Mononuclear cell (primary cell): ENCODE measurements around the gene NET1. TPM values are rescaled to one million over a fixed set of nuclear protein-coding genes. Genes with fewer than 3 reads are reported as not detected.

Experiments used
- H3K27me3 ChIP-seq: 2 replicates; pipeline ENCODE4 v1.6.0; 2011; ENCODE audit warnings: low read length, control low read depth; ENCODE audit not compliant: insufficient read depth
- H3K4me1 ChIP-seq: 2 replicates; pipeline ENCODE4 v1.5.1; 2011; ENCODE audit warnings: mild to moderate bottlenecking, low read length, control low read depth; ENCODE audit not compliant: insufficient read depth
- H3K4me3 ChIP-seq: 2 replicates; pipeline ENCODE4 v1.5.1; 2011; ENCODE audit warnings: mild to moderate bottlenecking, low read length, moderate library complexity
- H3K9me3 ChIP-seq: 2 replicates; pipeline ENCODE4 v1.5.1; 2011; ENCODE audit warnings: low read depth, mild to moderate bottlenecking, control low read depth, low read length
- total RNA-seq: library from RNA; depleted of rRNA; stranded (reverse); fragments of >200 nt; gene quantifications from one replicate; pipeline ENCODE4 v1.2.3, GENCODE V29; 2012

NET1 gene
- total RNA-seq, 1 donor: 24.6 TPM

DNA sequence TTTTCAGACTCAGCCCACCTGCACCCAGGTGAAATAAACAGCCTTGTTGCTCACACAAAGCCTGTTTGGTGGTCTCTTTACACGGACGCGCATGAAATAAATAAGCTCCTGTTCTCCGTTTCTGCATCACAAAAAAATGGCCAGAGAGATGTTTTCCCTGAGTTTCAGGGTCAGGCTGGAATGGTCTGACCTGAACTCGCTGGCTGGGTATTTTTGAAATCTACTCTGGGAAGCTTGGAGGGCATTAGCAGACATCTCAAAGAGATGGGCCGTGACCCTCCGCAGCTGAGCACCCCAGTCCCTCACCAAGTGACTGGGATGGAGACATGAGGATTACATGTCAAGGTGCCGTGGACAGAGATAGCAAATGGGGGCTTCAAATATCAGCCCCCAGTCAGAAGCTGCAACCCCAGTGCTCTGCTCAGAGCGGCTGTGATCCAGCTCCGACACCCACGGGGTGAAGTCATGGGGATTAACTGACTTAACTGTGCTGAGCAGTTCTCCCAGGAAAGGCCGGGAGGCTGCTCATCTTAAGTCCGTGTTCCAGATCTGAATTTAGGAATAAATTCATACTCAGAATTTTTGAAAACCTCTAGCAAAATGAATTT, 64.7 kb downstream of the NET1 start:
- Histone ChIP-seq H3K9me3 (no peaks in the 10 kb centered on the region), H3K27me3 (no peaks in the 10 kb centered on the region), H3K4me3 (no peak overlapping the region), H3K4me1 (no peaks in the 10 kb centered on the region)

DNA sequence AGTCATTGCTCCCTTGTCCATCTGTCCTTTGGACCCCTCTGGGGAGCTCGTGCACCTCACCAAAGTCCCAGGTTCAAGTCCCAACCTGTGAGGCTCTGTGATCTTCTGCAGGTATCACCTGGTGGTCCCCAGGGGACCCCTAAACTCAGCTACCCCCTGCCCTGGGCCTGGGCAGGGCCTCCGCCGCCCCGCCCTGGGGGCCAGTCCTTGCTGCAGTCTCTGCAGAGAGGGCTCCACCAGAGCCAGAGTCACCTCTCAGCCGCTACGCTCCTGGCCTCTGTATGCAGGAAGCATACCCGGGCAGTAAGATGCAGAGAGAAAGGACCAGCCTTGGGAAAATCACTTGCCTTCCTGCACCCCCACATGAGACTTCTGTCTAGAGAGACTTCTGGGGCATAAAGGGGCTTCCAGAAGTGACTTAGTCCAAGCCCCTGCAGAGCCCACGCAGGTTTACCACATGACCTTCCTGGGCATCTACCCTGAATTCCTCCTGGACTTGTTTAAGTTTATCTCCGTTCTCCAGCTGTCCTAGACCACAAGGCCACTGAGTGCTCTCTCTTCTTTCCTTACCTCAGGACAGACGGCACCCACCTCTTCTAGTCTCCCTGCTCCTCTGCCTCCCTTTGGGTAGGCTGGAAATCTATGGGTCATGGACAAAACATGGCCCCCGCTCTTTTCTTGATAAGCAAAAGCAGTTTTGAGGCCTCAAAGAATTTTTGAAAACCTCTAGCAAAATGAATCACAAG, 65.8 kb downstream of the NET1 start:
- H3K4me3 ChIP-seq: no peak overlapping the region
- H3K4me1 ChIP-seq: no peaks in the 10 kb centered on the region
- no peaks in the 10 kb centered on the region for H3K27me3 ChIP-seq
- H3K9me3 ChIP-seq: no peaks in the 10 kb centered on the region

DNA sequence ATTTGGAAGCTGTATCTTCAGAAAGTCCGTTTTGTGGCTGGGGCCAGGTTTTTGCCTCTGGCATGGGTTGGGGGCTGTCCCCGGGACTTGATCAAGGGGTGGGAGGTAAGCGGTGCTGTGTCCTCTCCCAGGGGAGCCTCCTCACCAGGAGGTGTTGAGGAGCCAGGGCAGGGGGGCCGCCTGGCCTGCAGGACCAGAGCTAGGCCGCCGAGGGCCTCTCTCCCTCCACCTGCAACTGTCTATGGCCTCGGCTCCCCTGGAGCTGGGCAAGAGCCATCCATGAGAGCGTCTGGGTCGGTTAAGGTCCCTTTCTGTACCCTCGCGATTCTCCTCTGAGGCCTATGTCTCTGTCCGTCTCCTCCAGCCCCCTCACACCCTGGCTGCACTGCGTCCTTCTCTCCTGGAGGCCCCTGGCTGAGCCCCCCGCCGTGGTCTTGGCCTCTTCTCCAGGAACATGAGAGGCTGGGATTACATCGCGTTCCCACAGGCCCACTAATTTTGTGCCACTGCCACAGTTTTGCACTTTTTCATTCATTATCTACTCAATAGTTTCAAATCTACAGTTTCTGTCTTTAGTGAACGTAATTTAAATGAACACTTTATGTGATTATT, 66.4 kb downstream of the NET1 start:
- Histone ChIP-seq H3K9me3 (no peaks in the 10 kb centered on the region), H3K4me3 (no peak overlapping the region), H3K4me1 (no peaks in the 10 kb centered on the region), H3K27me3 (no peaks in the 10 kb centered on the region)

DNA sequence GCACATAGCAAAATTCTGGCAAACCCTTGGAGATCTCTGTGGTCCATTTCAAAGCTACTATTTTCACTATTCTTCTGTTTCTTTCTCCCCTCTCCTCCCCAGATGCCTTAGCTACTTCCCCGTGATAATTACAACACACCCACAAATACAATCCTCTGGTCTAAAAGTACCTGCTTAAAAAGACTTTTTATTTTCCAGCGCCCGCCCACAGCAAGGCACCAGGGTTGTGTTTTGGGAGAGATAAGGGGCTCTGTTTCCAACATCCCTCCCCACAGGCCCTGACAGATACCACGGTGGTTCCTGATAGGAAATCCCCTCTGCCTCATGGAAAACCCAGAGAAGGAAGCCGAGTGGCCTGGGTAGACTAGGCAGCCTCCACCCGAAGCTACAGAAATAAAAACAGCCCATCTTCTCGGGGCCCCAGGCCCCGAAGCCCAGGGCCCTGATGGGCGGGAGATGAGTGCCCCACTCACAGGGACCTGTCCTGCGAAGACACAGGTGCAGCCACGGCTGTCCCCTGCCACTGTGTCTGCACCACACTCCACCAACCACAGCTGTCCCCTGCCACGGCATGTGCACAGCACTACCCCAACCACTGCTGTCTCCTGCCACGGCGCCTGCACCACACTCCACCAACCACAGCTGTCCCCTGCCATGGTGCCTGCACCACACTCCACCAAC, 67.3 kb downstream of the NET1 start:
- Histone ChIP-seq H3K27me3 (no peaks in the 10 kb centered on the region), H3K9me3 (no peaks in the 10 kb centered on the region), H3K4me1 (no peaks in the 10 kb centered on the region), H3K4me3 (no peak overlapping the region)

DNA sequence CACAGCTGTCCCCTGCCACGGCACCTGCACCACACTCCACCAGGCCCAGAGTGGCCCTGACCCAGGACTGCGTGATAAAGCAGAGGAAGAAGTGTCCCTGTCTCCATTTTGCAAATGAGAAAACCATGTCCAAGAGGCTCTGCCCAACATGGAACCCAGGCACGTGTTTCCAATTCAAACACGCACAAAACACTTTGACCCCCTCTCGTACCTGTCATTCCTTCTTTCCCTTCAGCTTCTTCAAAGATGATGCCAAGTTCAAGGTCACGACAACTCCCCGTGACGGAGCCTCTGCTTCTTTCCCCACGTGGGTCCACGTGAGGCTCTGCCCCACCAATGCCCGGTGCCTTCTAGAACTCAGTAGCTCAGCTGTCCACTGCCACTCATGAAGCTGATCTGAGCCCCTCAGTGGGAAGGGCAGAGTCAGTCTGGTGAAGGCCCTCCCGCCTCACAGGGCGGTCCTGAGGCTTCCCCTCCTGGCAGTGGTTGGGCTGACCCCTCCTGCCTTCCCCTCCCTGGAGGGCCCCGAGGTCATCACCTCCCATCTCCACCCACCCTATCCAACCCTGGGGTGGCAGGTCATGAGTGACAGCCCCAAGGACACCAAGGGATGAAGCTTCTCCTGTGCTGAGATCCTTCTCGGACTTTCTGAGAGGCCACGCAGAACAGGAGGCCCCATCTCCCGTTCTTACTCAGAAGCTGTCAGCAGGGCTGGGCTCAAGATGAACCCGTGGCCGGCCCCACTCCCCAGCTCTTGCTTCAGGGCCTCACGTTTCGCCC, 68.0 kb downstream of the NET1 start:
- H3K4me3 ChIP-seq: no peak overlapping the region
- H3K9me3 ChIP-seq: no peaks in the 10 kb centered on the region
- H3K4me1 ChIP-seq: no peaks in the 10 kb centered on the region
- H3K27me3 ChIP-seq: no peaks in the 10 kb centered on the region

DNA sequence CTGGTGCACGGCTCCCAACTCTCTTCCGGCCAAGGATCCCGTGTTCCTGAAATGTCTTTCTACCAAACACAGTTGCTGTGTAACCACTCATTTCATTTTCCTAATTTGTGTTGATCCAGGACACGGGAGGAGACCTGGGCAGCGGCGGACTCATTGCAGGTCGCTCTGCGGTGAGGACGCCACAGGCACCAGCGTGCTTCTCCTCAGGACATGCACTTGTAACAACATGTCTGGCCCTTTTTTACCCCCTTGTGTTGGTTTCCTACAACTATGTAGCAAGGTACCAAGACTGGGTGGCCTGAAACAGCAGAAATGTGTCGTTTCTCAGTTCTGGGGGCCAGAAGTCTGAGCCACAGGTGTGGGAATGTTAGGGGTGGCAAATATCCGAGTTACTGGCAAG, 68.8 kb downstream of the NET1 start:
- Histone ChIP-seq H3K9me3 (no peaks in the 10 kb centered on the region), H3K4me3 (no peak overlapping the region), H3K27me3 (no peaks in the 10 kb centered on the region), H3K4me1 (no peaks in the 10 kb centered on the region)

DNA sequence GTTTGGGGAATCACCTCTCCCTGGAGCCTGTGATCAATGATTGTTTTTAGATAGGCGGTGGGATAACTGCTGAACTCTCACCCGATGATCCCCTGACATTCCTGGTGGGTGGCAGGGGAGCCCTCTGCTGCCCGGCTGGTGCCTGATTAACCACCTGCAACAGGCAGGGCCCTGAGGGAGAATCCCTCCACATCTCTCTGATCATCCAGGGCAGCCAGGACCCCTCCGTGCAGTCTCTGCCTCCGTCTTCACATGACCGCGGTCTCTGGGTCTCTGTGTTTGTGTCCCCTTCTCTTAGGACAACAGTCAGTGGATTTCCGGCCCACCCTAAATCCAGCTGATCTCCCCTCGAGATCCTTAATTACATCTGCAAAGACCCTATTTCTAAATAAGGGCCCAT, 69.7 kb downstream of the NET1 start:
- no peak overlapping the region for H3K4me3 ChIP-seq
- H3K4me1 ChIP-seq: no peaks in the 10 kb centered on the region

DNA sequence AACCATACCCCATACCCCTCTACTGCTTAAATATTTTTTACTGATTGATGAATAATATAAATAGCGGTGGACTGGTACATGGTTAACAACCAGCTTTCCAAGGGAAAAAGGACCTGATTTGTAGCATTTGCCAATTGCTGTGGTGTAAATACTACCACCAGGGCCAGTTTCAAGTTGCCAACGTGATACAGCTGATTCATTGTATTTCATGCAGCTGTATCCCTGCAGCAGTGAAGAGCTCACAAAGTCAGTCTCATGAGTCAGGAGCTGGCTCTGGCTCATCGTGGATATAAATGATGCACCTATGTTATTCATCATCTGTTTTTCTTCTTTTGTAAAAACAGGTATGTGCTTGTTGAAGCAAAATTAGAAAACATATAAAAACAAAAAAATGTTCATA, 71.8 kb downstream of the NET1 start:
- H3K9me3 ChIP-seq: no peaks in the 10 kb centered on the region
- H3K27me3 ChIP-seq: no peaks in the 10 kb centered on the region
- H3K4me1 ChIP-seq: no peaks in the 10 kb centered on the region
- no peak overlapping the region for H3K4me3 ChIP-seq

More for the DNA sequence above, 69.7 kb downstream of the NET1 start:
- H3K27me3 ChIP-seq: no peaks in the 10 kb centered on the region
- no peaks in the 10 kb centered on the region for H3K9me3 ChIP-seq

DNA sequence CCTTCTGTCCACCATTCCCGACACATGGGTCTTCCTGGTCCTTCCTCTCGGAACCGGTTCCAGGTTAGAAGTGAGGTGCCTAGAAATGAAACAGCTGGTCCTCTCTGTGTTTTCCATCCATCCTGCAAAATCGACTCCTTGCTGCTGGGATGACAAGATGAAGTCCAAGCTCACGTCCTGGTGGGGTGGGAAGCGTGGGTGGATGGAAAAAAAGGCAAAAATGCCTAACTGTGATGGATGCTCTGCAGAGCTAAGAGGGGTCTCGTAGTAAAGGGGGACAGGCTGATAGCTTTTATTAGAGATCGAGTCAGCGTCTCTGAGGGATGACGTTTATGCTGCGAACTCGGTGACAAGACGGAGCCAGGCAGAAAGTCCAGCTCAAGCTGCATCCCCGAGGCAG, 72.9 kb downstream of the NET1 start:
- Histone ChIP-seq H3K4me3 (no peak overlapping the region), H3K27me3 (no peaks in the 10 kb centered on the region), H3K9me3 (no peaks in the 10 kb centered on the region)

DNA sequence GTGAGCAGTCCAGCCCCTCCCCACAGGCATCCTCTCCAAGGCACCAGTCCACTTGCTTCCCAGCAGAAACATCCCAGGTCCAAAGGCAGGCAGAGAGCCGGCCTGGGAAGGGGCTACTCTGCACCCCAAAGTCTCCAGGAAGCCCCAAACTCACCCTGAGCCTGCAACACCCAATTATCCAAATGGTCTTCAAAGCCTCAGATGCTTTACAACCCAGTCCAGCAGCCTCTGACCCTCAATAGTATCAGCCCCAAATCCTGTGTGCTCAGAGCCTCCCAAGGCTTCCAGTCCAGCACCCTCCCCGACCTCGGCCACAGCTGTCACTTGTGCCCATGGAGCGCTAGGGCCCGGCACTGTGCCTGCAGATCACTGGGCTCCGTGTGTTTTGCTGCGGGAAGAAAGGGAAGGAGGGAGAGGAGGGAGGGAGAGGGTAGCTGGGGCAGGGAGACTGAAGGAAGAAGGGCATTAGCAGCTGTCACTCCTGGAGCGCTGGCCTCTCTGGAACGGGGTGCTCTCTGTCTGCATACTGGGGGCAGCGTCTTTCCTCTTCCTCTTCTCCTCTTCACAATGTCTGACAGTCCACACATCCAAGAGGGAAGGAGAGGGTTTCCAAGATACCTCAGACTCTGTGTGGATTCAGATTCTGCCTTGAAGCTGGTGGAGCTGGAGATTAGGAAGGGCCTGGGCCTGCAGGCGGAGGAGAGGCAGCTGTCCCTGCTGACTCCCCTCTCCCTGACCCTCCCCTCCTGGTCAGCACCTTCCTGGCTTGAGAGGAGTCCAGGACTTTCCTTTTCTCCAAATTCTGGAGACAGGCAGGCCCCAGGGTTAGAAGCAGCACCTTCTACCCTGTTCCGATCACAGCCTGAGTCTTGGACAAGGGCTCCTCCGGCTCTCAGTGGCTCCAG, 73.8 kb downstream of the NET1 start:
- Histone ChIP-seq H3K4me1 (no peaks in the 10 kb centered on the region), H3K9me3 (no peaks in the 10 kb centered on the region), H3K4me3 (no peak overlapping the region), H3K27me3 (no peaks in the 10 kb centered on the region)

More for the DNA sequence above, 72.9 kb downstream of the NET1 start:
- no peaks in the 10 kb centered on the region for H3K4me1 ChIP-seq

DNA sequence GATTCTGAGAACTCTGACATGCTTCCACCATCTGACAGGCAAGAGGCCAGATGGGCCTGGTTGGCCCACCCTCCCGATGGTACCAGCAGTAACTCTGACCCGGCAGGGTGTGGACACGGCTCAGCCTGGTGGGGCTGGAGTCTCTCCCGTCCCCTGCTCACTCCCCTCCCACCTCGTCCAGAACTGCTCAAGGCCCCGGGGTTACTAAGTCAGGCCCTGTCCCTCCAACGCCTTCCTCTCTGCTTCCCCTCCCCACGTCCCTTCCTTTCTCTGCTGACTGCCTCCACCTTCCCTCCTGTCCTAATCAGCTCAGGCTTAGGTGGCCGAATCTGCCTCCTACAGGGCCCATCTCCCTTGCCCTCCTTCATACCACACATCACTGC, 74.5 kb downstream of the NET1 start:
- H3K27me3 ChIP-seq: no peaks in the 10 kb centered on the region
- H3K4me3 ChIP-seq: no peak overlapping the region
- no peaks in the 10 kb centered on the region for H3K9me3 ChIP-seq
- no peaks in the 10 kb centered on the region for H3K4me1 ChIP-seq

DNA sequence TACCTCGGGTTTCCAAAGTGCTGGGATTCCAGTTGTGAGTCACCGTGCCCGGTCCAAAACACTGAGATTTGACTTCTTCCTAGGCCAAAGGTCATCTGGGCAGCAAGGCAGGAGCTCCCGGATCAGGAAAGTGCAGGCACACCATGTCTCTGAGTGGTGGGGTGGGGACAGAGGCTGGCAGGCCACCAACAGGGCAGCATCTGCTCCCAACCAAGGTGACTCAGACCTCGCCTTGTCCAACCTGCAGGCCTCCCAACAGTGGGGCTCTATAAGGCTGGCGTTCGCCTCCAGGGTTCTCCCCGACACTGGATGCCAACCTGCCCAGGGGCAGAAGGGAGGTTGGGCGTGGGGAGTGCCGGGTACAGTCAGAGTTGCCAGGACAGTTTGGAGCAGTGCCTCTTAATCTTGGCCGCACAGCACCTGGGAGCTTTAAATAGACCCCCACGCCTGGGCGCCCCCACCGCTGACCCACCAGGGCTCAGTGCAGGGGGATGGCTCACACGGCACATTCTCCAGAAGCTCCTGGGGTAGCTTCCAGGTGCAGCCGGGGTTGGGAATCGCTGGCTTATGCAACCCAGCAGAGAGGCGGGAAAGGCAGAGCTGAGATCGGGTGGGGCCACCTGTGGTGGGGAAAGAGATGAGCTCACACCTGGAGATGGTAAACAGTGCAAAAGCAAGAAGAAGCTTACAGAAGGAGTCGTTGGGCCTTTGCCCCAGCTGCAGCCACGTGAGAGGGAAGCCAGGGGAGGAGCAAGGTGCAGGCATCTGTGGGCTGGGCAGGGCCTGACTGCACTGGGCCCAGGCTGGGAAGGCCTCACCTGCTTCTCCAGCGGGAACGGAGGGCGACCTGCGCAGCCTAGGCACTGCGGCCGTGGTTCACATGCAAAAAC, 76.2 kb downstream of the NET1 start:
- no peaks in the 10 kb centered on the region for H3K9me3 ChIP-seq
- no peaks in the 10 kb centered on the region for H3K4me1 ChIP-seq
- no peaks in the 10 kb centered on the region for H3K27me3 ChIP-seq
- no peak overlapping the region for H3K4me3 ChIP-seq

DNA sequence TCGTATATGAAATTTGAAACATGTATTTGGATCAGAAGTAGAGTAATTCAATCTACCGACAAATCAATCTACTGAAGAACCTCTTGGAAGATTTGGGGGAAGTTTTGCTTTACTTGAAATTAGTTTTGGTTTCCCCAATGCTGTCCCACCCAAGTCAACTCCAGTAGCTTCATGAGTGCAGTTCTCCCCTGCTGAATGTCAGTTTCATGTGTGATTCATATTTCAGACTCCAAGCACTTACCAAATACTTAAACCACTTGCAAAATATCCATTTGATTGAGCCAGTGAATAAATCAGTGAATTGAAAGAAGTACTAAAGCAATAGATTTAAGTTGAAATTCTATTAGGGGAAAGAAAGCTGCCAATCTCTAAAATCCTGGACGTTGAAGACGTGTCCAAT, 77.7 kb downstream of the NET1 start:
- Histone ChIP-seq H3K4me3 (no peak overlapping the region), H3K4me1 (no peaks in the 10 kb centered on the region), H3K27me3 (no peaks in the 10 kb centered on the region), H3K9me3 (no peaks in the 10 kb centered on the region)
